Measurements from ENCODE around the gene PRLR.

- TF ChIP-seq GATA2 (IDR thresholded peaks at IDR 0.05; ENCODE audit: low read depth, low read length) (no peak), GATA3 (IDR thresholded peaks at IDR 0.05; ENCODE audit: low read depth, low read length) (no peak)
Observed at GRCh38 chr5:35024911-35025510, 205.3 kb downstream of the PRLR start.
